GM19099 (cell line): ENCODE results near the gene CSTA.

Experiments used
- POLR2A ChIP-seq: IDR thresholded peaks from 3 replicates; pipeline ENCODE4 v1.6.1; 2011; ENCODE audit warnings: low read depth; ENCODE audit not compliant: insufficient read length; ENCODE audit errors: extremely low read depth

The CSTA gene

GRCh38 chr3:122356402-122356801, 31.4 kb downstream of the CSTA start:
- no peak for TF ChIP-seq POLR2A

GRCh38 chr3:122357828-122358702, 33.0 kb downstream of the CSTA start:
- no peak for TF ChIP-seq POLR2A

- no peak for TF ChIP-seq POLR2A
Measured at GRCh38 chr3:122358703-122359032, 33.6 kb downstream of the CSTA start.

GRCh38 chr3:122362026-122362425, 37.0 kb downstream of the CSTA start:
- TF ChIP-seq POLR2A, result no peak

GRCh38 chr3:122364490-122364889, 39.4 kb downstream of the CSTA start:
- TF ChIP-seq POLR2A, result no peak

GRCh38 chr3:122365073-122365472, 40.0 kb downstream of the CSTA start:
- TF ChIP-seq POLR2A, result no peak

GRCh38 chr3:122366379-122366749, 41.3 kb downstream of the CSTA start:
- no peak for TF ChIP-seq POLR2A

- no peak for TF ChIP-seq POLR2A
Measured at GRCh38 chr3:122374034-122374433, 49.0 kb downstream of the CSTA start.

- no peak for TF ChIP-seq POLR2A
Measured at GRCh38 chr3:122377975-122378374, 52.9 kb downstream of the CSTA start.

GRCh38 chr3:122382888-122383666, 58.0 kb downstream of the CSTA start, which contains the start of gene MIX23:
Gene MIX23 (minus strand): TSS chr3:122383231. CDS start chr3:122383224, 7 bp downstream.
- TF ChIP-seq POLR2A, result peak; percentile 77

GRCh38 chr3:122383771-122384697, 59.0 kb downstream of the CSTA start, which contains the start of gene FAM162A:
Gene FAM162A (plus strand): TSS chr3:122384182. CDS start chr3:122384266, 84 bp downstream.
- peak; percentile 88 for TF ChIP-seq POLR2A

GRCh38 chr3:122387709-122388108, 62.7 kb downstream of the CSTA start:
- TF ChIP-seq POLR2A, result no peak

- no peak for TF ChIP-seq POLR2A
Measured at GRCh38 chr3:122389197-122389596, 64.1 kb downstream of the CSTA start.

- no peak for TF ChIP-seq POLR2A
Measured at GRCh38 chr3:122389892-122390291, 64.8 kb downstream of the CSTA start.

- no peak for TF ChIP-seq POLR2A
Measured at GRCh38 chr3:122390665-122391064, 65.6 kb downstream of the CSTA start.
